Measurements from ENCODE around the gene AATF. TPM values are rescaled to one million over a fixed set of nuclear protein-coding genes. Genes with fewer than 3 reads are reported as not detected.

AATF gene
- total and polyA plus RNA-seq, 2 donors = 33.5 to 66.3 TPM

DNA sequence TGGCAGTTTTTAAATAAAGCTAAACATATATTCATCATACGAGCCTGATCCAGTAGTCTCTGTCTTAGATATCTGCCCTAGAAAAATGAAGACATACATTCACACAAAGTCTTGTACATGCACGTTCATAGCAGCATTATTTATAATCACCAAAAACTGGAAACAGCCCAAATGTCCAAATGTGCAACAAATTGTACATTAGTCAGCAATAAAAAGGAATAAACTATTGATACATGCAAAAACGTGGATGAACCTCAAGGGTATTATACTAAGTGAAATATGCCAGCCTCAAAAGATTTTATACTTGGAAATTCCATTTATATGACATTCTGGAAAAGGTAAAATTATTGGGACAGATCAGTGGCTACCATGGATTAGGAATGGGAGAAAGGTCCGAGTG is 22.8 kb downstream of the AATF start:
- Histone ChIP-seq H3K27me3 (ENCODE audit: control insufficient read depth in 2 of 2, insufficient read depth in 1 of 2, low read length in 1 of 2) (no peaks in the 10 kb centered on the region), H3K4me1 (ENCODE audit: control insufficient read depth in 2 of 2, insufficient read depth in 2 of 2, low read length in 2 of 2) (peaks cover 3 to 6% of the 10 kb centered on the region in 2 donors), H3K9me3 (ENCODE audit: control insufficient read depth in 2 of 2, insufficient read depth in 1 of 2, low read length in 1 of 2) (no peaks in the 10 kb centered on the region), H3K36me3 (ENCODE audit: control insufficient read depth in 2 of 2, insufficient read depth in 2 of 2, low read length in 1 of 2) (peaks cover 13 to 14% of the 10 kb centered on the region in 2 donors), H3K27ac (ENCODE audit: low read depth in 1 of 2, low read length in 1 of 2) (no peak overlapping the region), H3K4me3 (ENCODE audit: low read length in 2 of 2) (no peak overlapping the region)
- WGBS = 98% methylated on average over 4 of the region's 4 CpGs
- DNase-seq (ENCODE audit: low read depth in 6 of 9, low spot score in 9 of 9) = no peak

DNA sequence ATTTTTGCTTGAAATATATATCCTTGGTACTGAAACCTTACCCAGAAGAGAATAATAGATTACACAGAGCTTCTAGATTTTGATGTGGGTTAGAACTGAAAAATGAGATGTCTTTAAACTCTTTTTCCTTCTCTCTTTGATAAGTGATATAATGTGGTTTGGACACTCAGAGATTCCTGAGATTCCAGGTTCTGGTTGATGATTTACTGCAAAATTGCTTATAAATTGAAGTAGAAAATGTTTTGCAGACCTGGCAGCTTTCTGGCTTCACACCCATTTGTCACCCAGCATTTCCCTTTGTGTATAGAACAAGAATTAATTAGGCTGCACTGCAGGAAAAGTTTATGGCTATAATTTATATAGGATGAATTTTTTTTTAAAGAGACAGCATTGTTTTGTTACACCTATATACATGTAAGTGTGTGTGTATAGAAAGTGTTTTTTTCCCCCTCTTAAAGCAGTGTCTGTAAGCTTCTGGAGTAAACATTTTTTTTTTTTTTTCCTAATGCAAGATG is 23.5 kb downstream of the AATF start:
- Histone ChIP-seq H3K36me3 (ENCODE audit: control insufficient read depth in 2 of 2, insufficient read depth in 2 of 2, low read length in 1 of 2) (peaks cover 12 to 13% of the 10 kb centered on the region in 2 donors), H3K4me3 (ENCODE audit: low read length in 2 of 2) (no peak overlapping the region), H3K4me1 (ENCODE audit: control insufficient read depth in 2 of 2, insufficient read depth in 2 of 2, low read length in 2 of 2) (peaks cover 3 to 6% of the 10 kb centered on the region in 2 donors), H3K27ac (ENCODE audit: low read depth in 1 of 2, low read length in 1 of 2) (no peak overlapping the region), H3K27me3 (ENCODE audit: control insufficient read depth in 2 of 2, insufficient read depth in 1 of 2, low read length in 1 of 2) (no peaks in the 10 kb centered on the region), H3K9me3 (ENCODE audit: control insufficient read depth in 2 of 2, insufficient read depth in 1 of 2, low read length in 1 of 2) (no peaks in the 10 kb centered on the region)
- no peak for DNase-seq (ENCODE audit: low read depth in 6 of 9, low spot score in 9 of 9)

DNA sequence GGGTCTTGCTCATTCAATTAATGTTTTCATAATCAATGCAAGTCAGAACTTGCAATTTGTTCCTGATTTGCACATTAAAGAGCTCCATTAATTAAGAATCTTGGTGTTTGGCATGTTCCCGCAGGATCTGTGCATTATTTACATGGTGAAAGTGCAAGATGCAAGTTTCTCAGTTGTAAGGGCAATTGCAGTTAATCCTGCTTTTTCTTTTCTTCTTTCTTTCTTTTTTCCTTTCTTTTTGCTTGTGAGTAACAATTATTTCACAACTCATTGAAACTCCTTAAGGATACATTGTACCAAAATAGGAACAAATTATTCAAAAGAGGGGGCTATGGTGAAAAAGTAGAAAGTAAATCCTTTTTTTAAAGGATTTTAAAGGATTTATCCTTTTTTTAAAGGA is 24.2 kb downstream of the AATF start:
- Histone ChIP-seq H3K27ac (ENCODE audit: low read depth in 1 of 2, low read length in 1 of 2) (no peak overlapping the region), H3K4me3 (ENCODE audit: low read length in 2 of 2) (no peak overlapping the region), H3K27me3 (ENCODE audit: control insufficient read depth in 2 of 2, insufficient read depth in 1 of 2, low read length in 1 of 2) (no peaks in the 10 kb centered on the region), H3K36me3 (ENCODE audit: control insufficient read depth in 2 of 2, insufficient read depth in 2 of 2, low read length in 1 of 2) (peaks cover 10 to 12% of the 10 kb centered on the region in 2 donors), H3K9me3 (ENCODE audit: control insufficient read depth in 2 of 2, insufficient read depth in 1 of 2, low read length in 1 of 2) (no peaks in the 10 kb centered on the region), H3K4me1 (ENCODE audit: control insufficient read depth in 2 of 2, insufficient read depth in 2 of 2, low read length in 2 of 2) (peaks cover 3 to 6% of the 10 kb centered on the region in 2 donors)
- WGBS = 99% methylated on average over 1 of the region's 1 CpG
- DNase-seq (ENCODE audit: low read depth in 6 of 9, low spot score in 9 of 9) = no peak

DNA sequence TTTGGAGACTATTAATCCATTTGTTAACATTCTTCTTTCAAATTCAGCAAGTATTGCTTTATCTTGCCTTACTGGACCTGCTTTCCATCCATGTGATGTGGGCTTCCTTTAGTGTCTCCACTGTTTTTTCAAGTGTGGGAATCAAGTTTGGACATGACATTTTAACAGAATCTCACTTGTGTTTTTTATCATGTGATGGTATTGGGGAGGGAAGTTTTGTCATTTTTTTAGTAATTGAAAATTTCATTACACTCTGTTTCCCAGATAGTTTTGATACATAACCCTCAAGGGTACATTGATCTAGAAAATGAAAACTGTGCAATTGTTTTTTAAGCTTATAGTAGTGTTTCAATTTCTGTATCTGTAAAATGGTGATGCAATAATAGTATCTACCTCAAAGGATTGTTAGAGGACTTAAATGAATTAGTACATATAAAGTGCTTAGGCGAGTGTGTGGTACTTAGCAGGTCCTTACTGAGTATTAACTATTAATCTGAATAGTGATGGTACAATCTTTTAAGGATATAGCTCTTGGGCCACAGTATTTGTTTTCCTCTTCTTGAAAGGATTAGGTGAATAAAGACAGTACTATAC is 27.3 kb downstream of the AATF start:
- 100% methylated on average over 1 of the region's 1 CpG for WGBS
- no peaks in the 10 kb centered on the region for H3K9me3 ChIP-seq (ENCODE audit: control insufficient read depth in 2 of 2, insufficient read depth in 1 of 2, low read length in 1 of 2)
- no peaks in the 10 kb centered on the region for H3K36me3 ChIP-seq (ENCODE audit: control insufficient read depth in 2 of 2, insufficient read depth in 2 of 2, low read length in 1 of 2)
- H3K4me1 ChIP-seq (ENCODE audit: control insufficient read depth in 2 of 2, insufficient read depth in 2 of 2, low read length in 2 of 2) = no peaks in the 10 kb centered on the region
- no peak overlapping the region for H3K27ac ChIP-seq (ENCODE audit: low read depth in 1 of 2, low read length in 1 of 2)
- no peak overlapping the region for H3K4me3 ChIP-seq (ENCODE audit: low read length in 2 of 2)
- H3K27me3 ChIP-seq (ENCODE audit: control insufficient read depth in 2 of 2, insufficient read depth in 1 of 2, low read length in 1 of 2) = no peaks in the 10 kb centered on the region
- no peak for DNase-seq (ENCODE audit: low read depth in 6 of 9, low spot score in 9 of 9)

DNA sequence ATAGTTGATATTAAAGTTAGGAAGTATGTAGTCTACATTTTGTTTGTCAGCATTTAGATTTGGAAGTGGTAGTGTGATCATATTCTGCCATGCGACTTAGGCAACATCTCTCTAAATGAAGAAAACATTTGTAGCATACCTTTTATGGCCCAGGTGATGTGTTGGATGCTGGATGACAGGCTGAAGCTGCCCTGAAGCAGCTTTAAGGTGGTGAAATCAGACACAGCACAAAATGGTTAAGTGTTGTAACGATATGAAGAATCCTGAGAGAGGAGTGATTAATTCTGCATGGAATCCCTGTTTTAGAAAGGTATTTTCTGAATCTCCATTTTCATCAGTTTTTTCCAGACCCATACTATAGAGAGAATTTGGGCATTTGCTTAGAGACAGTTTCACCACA is 28.3 kb downstream of the AATF start:
- Histone ChIP-seq H3K27me3 (ENCODE audit: control insufficient read depth in 2 of 2, insufficient read depth in 1 of 2, low read length in 1 of 2) (no peaks in the 10 kb centered on the region), H3K27ac (ENCODE audit: low read depth in 1 of 2, low read length in 1 of 2) (no peak overlapping the region), H3K4me1 (ENCODE audit: control insufficient read depth in 2 of 2, insufficient read depth in 2 of 2, low read length in 2 of 2) (no peaks in the 10 kb centered on the region), H3K4me3 (ENCODE audit: low read length in 2 of 2) (no peak overlapping the region), H3K9me3 (ENCODE audit: control insufficient read depth in 2 of 2, insufficient read depth in 1 of 2, low read length in 1 of 2) (no peaks in the 10 kb centered on the region), H3K36me3 (ENCODE audit: control insufficient read depth in 2 of 2, insufficient read depth in 2 of 2, low read length in 1 of 2) (no peaks in the 10 kb centered on the region)
- WGBS = 100% methylated on average over 2 of the region's 2 CpGs
- no peak for DNase-seq (ENCODE audit: low read depth in 6 of 9, low spot score in 9 of 9)

DNA sequence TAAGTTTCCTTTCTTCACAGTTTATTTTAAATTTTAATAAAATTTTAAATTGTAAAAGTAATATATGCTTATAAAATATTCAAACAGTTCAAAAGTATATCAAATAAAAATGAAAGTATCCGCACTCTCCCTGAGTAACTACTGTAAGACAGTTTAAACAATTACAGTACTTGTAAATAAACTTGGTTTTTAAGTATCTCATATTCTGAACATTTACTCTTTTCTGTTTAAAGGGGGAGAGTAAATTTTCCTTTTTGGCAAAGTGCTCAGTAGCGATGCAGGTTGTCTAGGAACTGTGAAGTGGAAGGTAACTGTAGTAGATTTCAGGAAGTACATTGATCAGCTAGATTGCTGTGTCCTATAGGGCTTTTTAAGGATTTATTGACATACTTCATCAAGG is 28.8 kb downstream of the AATF start:
- no peak overlapping the region for H3K27ac ChIP-seq (ENCODE audit: low read depth in 1 of 2, low read length in 1 of 2)
- H3K27me3 ChIP-seq (ENCODE audit: control insufficient read depth in 2 of 2, insufficient read depth in 1 of 2, low read length in 1 of 2) = no peaks in the 10 kb centered on the region
- H3K9me3 ChIP-seq (ENCODE audit: control insufficient read depth in 2 of 2, insufficient read depth in 1 of 2, low read length in 1 of 2) = no peaks in the 10 kb centered on the region
- no peak overlapping the region for H3K4me3 ChIP-seq (ENCODE audit: low read length in 2 of 2)
- H3K36me3 ChIP-seq (ENCODE audit: control insufficient read depth in 2 of 2, insufficient read depth in 2 of 2, low read length in 1 of 2) = no peaks in the 10 kb centered on the region
- no peaks in the 10 kb centered on the region for H3K4me1 ChIP-seq (ENCODE audit: control insufficient read depth in 2 of 2, insufficient read depth in 2 of 2, low read length in 2 of 2)
- DNase-seq (ENCODE audit: low read depth in 6 of 9, low spot score in 9 of 9) = no peak
- 98% methylated on average over 2 of the region's 2 CpGs for WGBS

DNA sequence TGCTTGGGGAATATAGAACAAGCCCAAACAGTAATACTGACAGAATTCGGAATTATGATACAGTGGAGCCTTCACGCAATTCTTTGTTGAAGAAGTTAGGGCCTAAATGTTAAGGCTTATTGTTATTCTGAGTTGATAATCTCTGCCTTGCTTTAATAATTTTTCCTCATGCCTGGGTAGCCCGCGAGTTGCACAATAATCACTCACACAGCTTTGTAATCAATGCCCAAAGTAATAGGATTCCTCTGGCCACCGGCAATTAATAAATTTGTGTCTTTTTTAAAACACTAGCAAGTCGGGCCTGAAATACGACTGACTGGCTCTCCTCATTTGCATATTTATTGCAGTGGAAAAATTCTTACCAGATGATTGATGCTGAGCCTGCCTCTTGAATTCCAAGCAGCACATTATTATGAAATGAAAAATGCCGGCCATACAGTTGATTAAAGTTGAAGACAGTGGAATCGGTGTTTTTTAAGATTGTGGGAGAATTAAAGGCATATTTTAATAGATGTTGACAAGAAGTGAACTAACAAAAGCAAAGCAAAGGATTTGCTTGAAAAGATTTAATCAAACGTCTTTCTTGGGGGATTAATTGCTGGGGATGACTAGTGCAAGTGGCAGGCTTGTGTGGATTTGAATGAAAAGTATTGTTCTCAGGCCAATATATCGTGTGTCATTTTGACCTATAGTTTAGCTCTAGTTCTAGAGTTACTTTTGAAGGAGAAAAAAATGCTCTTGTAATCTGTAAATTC is 30.2 kb downstream of the AATF start:
- no peak overlapping the region for H3K4me3 ChIP-seq (ENCODE audit: low read length in 2 of 2)
- 96% methylated on average over 11 of the region's 11 CpGs for WGBS

DNA sequence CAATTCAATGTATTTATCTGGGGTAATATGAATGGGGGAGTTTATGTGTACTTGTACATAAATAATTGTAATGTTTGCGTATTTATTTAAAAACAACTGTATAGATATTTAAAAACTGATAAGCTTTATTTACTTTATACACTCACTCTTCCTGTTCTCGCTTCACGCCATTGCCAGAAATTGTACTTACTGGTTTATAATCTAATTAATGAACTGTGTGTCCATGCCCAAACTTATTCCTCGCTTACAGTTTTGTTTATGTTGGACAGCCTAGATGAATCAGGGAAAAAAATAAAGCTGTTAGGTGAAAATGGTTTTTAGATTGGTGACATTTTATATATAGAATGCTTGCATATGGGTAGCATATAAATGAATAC is 30.8 kb downstream of the AATF start:
- DNase-seq (ENCODE audit: low read depth in 6 of 9, low spot score in 9 of 9) = no peak
- WGBS = 86% methylated on average over 4 of the region's 4 CpGs
- H3K27ac ChIP-seq (ENCODE audit: low read depth in 1 of 2, low read length in 1 of 2) = no peak overlapping the region
- H3K4me1 ChIP-seq (ENCODE audit: control insufficient read depth in 2 of 2, insufficient read depth in 2 of 2, low read length in 2 of 2) = no peaks in the 10 kb centered on the region
- peaks cover 0 to 3% of the 10 kb centered on the region in 2 donors for H3K36me3 ChIP-seq (ENCODE audit: control insufficient read depth in 2 of 2, insufficient read depth in 2 of 2, low read length in 1 of 2)
- H3K9me3 ChIP-seq (ENCODE audit: control insufficient read depth in 2 of 2, insufficient read depth in 1 of 2, low read length in 1 of 2) = no peaks in the 10 kb centered on the region
- H3K27me3 ChIP-seq (ENCODE audit: control insufficient read depth in 2 of 2, insufficient read depth in 1 of 2, low read length in 1 of 2) = no peaks in the 10 kb centered on the region
- no peak overlapping the region for H3K4me3 ChIP-seq (ENCODE audit: low read length in 2 of 2)

More for the DNA sequence above, 30.2 kb downstream of the AATF start:
- no peaks in the 10 kb centered on the region for H3K9me3 ChIP-seq (ENCODE audit: control insufficient read depth in 2 of 2, insufficient read depth in 1 of 2, low read length in 1 of 2)
- no peak for DNase-seq (ENCODE audit: low read depth in 6 of 9, low spot score in 9 of 9)
- no peaks in the 10 kb centered on the region for H3K4me1 ChIP-seq (ENCODE audit: control insufficient read depth in 2 of 2, insufficient read depth in 2 of 2, low read length in 2 of 2)
- peaks cover 0 to 3% of the 10 kb centered on the region in 2 donors for H3K36me3 ChIP-seq (ENCODE audit: control insufficient read depth in 2 of 2, insufficient read depth in 2 of 2, low read length in 1 of 2)
- H3K27me3 ChIP-seq (ENCODE audit: control insufficient read depth in 2 of 2, insufficient read depth in 1 of 2, low read length in 1 of 2) = no peaks in the 10 kb centered on the region
- no peak overlapping the region for H3K27ac ChIP-seq (ENCODE audit: low read depth in 1 of 2, low read length in 1 of 2)

DNA sequence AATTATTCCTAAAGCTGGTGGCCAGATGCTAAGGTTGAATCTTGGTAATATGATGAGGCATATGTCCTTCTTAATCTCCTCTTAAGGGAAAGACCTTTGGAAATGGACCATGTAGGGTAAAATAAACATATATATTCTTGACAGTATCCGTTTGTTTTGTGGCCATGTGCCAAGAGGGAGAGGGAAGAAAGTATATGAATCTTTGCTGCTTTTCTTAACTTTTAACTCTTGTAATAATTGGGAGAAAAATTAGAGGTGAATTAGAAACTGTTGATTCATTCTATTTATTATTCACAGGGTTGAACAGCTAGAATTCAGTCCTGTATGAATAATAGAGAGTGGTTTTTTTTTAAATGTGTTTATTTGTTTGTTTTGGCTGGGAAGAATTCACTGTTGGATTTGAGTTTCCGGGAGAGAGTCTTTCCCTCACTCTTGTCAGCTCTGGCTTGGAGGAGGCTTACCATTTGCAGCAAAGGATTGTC is 31.6 kb downstream of the AATF start:
- Histone ChIP-seq H3K9me3 (ENCODE audit: control insufficient read depth in 2 of 2, insufficient read depth in 1 of 2, low read length in 1 of 2) (no peaks in the 10 kb centered on the region), H3K4me3 (ENCODE audit: low read length in 2 of 2) (no peak overlapping the region), H3K27ac (ENCODE audit: low read depth in 1 of 2, low read length in 1 of 2) (no peak overlapping the region), H3K4me1 (ENCODE audit: control insufficient read depth in 2 of 2, insufficient read depth in 2 of 2, low read length in 2 of 2) (no peaks in the 10 kb centered on the region), H3K36me3 (ENCODE audit: control insufficient read depth in 2 of 2, insufficient read depth in 2 of 2, low read length in 1 of 2) (peaks cover 3 to 7% of the 10 kb centered on the region in 2 donors), H3K27me3 (ENCODE audit: control insufficient read depth in 2 of 2, insufficient read depth in 1 of 2, low read length in 1 of 2) (no peaks in the 10 kb centered on the region)
- WGBS = 89% methylated on average over 2 of the region's 2 CpGs
- DNase-seq (ENCODE audit: low read depth in 6 of 9, low spot score in 9 of 9) = no peak

Measured in thymus (tissue), 11 donors.